Head of caudate nucleus (tissue), 42 donors: ENCODE measurements around the gene RND2.
A peak's percentile ranks its signal among the peaks of the same experiment; 100 is the strongest.
"Not testable (repeated sequence)": the region's sequence is repeated elsewhere in the genome, so short reads cannot be mapped to it uniquely, and the experiment has no call there.

ENCODE experiments used
- DNase-seq, 42 donors: peaks; one replicate each; pipeline versions ENCODE4 v3.0.0 to v3.0.0-alpha.2; 2020 to 2021; ENCODE audit warnings: mixed read lengths in 7 of 42
- intact Hi-C: fragments of 100-400 bp; cut with DNase I; formaldehyde crosslinking; loops from one replicate; pipeline ENCODE4 v1.15.0; 2022

The RND2 gene

GRCh38 chr17:42999003-42999525, 26.0 kb upstream of the RND2 start:
- intact Hi-C loops = loop anchor here (10.0 kb wide), 1 partner anchor 154 kb away; the partner anchor contains the start of gene AOC2
- DNase-seq = no peak

GRCh38 chr17:43000894-43001293, 24.1 kb upstream of the RND2 start:
- intact Hi-C loops, DNase-seq: not testable (repeated sequence)

- intact Hi-C loops = no loop called here
- DNase-seq = no peak
Observed at GRCh38 chr17:43003542-43004172, 21.4 kb upstream of the RND2 start.

- intact Hi-C loops = no loop called here
- DNase-seq = peak; percentile 50 to 90 (median 78)
Observed at GRCh38 chr17:43006639-43007551, 18.1 kb upstream of the RND2 start, which contains the start of gene IFI35. Gene IFI35, plus strand, starts transcription at chr17:43006784. Its CDS starts 164 bp downstream, at chr17:43006948.

- no peak for DNase-seq
- intact Hi-C loops = no loop called here
Observed at GRCh38 chr17:43010667-43011308, 14.2 kb upstream of the RND2 start.

DNA sequence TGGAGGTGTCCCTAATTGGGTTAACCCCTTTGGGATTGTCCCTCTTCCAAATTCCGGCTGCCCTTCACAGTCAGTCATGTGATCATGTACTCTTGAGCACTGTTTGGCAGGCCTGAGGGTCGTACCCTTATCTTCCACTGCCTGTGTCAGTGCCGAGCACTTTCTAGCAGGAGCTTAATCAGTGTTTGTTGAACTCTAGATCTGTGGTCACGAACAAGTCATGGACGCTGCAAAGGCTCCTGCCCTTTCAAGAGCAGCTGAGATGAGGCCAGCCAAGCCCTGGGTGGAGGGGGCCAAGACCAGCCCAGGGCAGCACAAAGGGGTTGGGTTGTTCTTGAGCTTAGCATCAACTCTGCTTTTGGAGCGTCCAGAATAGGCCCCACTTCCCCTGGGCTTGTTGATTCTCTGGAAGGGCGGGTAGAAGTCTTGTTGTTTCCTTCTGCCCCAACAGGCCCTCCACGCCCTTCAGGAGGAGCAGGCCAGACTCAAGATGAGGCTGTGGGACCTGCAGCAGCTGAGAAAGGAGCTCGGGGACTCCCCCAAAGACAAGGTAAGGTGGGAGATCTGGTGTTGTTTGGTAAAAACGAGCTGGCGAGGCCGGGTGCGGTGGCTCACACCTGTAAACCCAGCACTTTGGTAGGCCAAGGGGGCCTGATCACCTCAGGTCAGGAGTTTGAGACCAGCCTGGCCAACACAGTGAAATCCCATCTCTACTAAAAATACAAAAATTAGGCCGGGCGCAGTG, 13.1 kb upstream of the RND2 start:
- DNase-seq = no peak
- intact Hi-C loops = no loop called here

DNA sequence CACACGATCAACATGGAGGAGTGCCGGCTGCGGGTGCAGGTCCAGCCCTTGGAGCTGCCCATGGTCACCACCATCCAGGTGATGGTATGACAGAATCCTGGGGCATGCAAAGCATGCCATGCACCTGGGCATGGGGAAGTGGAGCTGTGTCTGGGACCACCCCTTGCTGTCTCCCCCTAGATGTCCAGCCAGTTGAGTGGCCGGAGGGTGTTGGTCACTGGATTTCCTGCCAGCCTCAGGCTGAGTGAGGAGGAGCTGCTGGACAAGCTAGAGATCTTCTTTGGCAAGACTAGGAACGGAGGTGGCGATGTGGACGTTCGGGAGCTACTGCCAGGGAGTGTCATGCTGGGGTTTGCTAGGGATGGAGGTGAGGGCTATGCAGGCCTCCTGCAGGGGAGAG, 11.7 kb upstream of the RND2 start:
- intact Hi-C loops = no loop called here

DNA sequence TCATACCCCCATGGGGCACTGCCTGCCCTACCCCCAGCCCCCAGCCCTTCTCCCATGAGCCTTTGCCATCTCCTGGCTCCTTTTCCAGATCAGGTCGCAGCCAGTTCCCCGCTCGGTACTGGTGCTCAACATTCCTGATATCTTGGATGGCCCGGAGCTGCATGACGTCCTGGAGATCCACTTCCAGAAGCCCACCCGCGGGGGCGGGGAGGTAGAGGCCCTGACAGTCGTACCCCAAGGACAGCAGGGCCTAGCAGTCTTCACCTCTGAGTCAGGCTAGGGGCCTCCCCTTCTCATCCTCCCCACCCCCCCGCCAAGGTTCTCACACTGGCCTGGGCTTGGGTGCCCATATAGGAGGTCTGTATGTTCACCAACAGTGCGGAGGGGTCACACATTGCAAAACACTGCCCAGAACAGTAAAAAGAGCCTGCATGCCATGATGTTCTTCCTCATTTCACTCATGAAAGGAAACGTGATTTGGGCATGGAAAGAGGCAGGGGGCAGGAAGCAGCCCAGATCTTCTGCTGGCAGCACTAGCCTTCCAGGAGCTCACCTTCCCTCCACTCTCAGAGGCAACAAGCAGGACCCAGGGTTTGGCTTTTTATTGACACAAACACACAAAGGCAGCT, 10.9 kb upstream of the RND2 start:
- DNase-seq = no peak
- intact Hi-C loops = no loop called here

More for the DNA sequence above, 11.7 kb upstream of the RND2 start:
- DNase-seq = no peak

DNA sequence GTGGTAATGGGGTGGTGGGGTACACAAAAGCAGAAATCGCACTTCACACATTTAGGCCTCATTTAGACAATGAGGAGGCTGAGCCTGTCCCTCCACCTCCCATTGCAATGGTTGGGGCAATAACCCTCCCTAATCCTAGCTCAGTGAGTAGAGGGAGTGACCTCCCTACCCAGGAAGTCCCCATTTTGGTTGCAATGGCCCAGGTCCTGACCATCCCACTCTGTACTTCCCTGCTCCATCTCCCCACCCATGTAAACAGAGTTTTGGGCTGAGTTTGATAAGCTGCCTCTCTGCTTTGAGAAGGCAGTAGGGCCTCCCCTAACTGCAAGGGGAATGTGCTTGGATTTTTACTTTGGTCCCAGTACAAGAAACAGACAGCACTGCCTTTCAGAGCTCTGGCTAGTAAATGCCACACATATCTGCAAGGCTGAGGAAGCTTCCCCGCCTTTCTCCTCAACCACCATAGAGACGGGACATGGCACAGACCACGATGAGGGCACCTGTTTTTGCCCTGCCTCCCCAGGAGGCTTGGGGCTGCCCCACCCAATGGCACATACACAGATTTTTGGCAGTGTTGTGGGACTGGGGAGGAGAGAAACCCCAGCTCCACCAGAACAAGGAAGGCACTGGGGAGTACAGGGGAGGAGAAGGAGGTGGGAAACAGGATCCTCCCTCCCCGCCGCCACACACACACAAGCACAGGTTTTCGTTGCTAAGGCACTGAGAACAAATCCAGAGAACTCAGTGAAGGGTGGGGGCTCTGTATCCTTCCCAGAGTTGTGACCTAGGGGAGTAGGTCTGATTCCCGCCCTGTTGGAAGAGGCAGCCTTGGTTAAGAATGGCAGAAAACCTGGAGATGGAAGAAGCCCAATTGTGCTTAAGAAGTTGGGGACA, 10.1 kb upstream of the RND2 start:
- intact Hi-C loops = no loop called here
- peak in 23 of 42 donors; percentile 23 to 78 (median 53) for DNase-seq

GRCh38 chr17:43015579-43015978, 9.5 kb upstream of the RND2 start:
- intact Hi-C loops = no loop called here
- no peak for DNase-seq

DNA sequence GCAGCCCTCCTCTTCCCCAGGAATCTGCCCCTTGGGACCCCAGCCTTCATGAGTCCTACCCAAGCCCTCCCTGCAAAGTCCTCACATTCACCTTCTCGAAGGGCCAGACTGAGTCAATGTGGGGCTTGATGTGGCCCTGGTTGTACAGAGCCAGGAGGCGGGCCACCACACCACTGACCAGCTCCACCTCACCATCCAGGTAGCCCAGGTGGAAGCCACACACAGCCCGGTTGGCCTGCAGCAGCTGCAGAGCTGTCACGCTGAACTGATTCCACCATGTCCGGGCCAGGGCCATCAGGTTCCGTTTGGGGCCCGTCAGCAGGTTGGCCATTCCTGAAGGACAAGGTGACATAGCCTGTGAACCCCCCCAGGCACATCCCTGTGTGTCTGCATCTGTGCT, 8.8 kb upstream of the RND2 start:
- intact Hi-C loops = no loop called here
- no peak for DNase-seq

DNA sequence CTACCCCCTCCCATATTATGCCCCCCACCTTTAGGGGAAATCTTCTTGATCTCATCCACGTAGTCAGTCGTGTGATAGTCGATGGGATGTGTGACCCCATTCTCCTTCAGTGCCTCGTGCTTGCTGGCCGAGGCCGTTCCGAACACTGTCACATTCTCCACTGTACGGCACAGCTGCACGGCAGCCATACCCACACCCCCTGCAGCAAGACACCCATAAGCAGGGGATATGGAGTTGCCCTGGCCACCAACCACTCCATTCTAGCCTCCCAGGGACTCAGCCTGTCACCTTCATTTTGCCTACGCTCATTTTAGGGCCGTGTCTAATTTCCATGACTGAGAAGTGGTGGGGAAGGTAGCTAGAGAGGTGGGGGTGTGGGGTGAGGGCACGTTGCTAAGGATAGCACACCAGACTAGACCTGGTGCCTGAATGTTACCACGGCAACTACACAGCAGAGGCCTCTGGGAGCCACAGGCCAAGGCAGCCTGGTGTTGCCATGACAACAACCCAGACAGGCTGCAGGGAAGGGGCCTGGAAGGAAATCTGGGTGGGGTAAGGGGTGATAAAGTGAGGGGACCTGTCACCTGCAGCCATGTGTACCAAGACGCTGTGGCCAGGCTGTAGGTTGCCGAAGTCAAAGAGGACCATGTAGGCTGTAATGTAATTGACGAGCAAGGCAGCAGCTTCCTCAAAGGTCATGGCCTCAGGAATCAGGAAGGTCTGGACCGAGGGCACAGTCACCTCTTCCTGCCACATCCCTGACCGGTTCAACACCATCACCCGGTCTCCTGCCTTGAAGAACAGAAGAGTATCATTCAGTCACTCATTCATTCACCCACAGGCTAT, 6.8 kb upstream of the RND2 start:
- DNase-seq = peak; percentile 41 to 95 (median 76)
- intact Hi-C loops = no loop called here

DNA sequence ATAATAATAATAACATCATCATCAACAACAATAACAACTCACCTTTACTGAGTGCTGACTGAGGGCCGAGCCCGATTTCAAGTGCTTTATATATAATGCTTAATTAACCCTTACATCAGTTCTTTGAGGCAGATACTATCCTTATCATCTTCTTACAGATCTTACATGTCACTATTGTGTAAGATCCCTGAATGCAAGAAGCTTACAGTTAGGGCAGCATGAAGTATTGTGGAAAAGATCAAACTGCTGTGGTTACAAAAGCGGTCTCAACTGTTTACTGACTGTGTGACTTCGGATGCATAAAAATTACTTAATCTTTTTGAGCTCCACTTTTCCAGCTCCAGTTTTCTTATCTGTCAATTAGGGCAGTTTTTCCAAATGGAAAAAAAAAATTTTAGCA, 6.1 kb upstream of the RND2 start:
- intact Hi-C loops = no loop called here
- DNase-seq = no peak

GRCh38 chr17:43019418-43019817, 5.6 kb upstream of the RND2 start:
- intact Hi-C loops = no loop called here
- DNase-seq = peak in 11 of 42 donors; percentile 26 to 66 (median 46)

DNA sequence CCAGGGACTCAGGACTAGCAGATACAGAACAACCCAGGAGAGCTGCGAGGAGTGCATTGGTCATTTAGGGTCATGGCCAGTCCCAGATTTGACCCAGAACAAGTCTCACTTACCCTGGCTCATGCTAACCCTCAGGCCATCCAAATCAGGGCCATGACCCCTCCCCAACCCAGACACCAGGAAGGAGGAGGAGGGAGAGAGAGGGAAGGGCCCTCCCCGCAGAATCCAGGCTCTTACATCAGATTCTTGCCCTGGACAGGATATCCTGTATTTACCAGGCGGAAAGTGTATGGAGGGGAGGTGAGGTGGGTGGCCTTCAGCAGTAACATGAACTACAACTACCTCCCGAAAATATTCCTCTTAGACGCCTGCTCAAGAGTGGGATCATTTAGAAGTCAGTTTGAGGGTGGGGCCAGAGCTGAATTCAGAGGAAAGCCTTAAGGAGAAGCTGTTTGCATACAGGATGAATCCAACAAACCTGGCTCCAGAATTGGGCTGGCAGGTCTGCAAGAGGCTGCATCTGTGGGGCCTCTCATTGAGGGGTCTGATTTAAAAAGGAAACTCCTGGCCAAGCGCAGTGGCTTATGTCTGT, 4.9 kb upstream of the RND2 start:
- intact Hi-C loops = loop anchor here (5.0 to 10.0 kb wide), 2 partner anchors 65 to 152 kb away; partner anchors contain the start of gene NBR1
- peak in 8 of 42 donors; percentile 34 to 67 (median 47) for DNase-seq
